Hematopoietic multipotent progenitor cell treated with erythropoietin and hydrocortisone succinate and interleukin-3 and kit ligand, for 6 days (in vitro differentiated cells): ENCODE results near the gene SPATA31E1.
"Not testable (repeated sequence)": the region's sequence is repeated elsewhere in the genome, so short reads cannot be mapped to it uniquely, and the experiment has no call there.

ENCODE experiments used
- DNase-seq: peaks from one replicate; pipeline ENCODE4 v3.0.0-alpha.2; 2015

SPATA31E1 gene

GRCh38 chr9:87886210-87886932, 3.7 kb downstream of the SPATA31E1 start:
- no peak for DNase-seq

GRCh38 chr9:87886933-87887505, 4.3 kb downstream of the SPATA31E1 start:
- DNase-seq = no peak

GRCh38 chr9:87887661-87888480, 5.2 kb downstream of the SPATA31E1 start:
- no peak for DNase-seq

- DNase-seq = no peak
Measured at GRCh38 chr9:87888501-87888900, 5.8 kb downstream of the SPATA31E1 start.

- DNase-seq = no peak
Measured at GRCh38 chr9:87889065-87889881, 6.6 kb downstream of the SPATA31E1 start.

GRCh38 chr9:87889882-87890252, 7.2 kb downstream of the SPATA31E1 start:
- no peak for DNase-seq

GRCh38 chr9:87890837-87891236, 8.2 kb downstream of the SPATA31E1 start:
- no peak for DNase-seq

- no peak for DNase-seq
Measured at GRCh38 chr9:87891754-87892153, 9.1 kb downstream of the SPATA31E1 start.

GRCh38 chr9:87892956-87893355, 10.3 kb downstream of the SPATA31E1 start:
- no peak for DNase-seq

- DNase-seq = no peak
Measured at GRCh38 chr9:87894998-87895625, 12.4 kb downstream of the SPATA31E1 start.

- no peak for DNase-seq
Measured at GRCh38 chr9:87896891-87897290, 14.2 kb downstream of the SPATA31E1 start.

GRCh38 chr9:87898151-87898550, 15.5 kb downstream of the SPATA31E1 start:
- no peak for DNase-seq

- DNase-seq = not testable (repeated sequence)
Measured at GRCh38 chr9:87902371-87902770, 19.7 kb downstream of the SPATA31E1 start.

- peak; percentile 41 for DNase-seq
Measured at GRCh38 chr9:87909310-87910041, 26.8 kb downstream of the SPATA31E1 start.

GRCh38 chr9:87910821-87911220, 28.1 kb downstream of the SPATA31E1 start:
- no peak for DNase-seq

- DNase-seq = not testable (repeated sequence)
Measured at GRCh38 chr9:87917662-87918061, 35.0 kb downstream of the SPATA31E1 start, which contains the start of gene SPATA31C1. TSS of gene SPATA31C1 (plus strand) at chr9:87917962.

GRCh38 chr9:87919013-87919412, 36.3 kb downstream of the SPATA31E1 start:
- peak; percentile 4 for DNase-seq

- not testable (repeated sequence) for DNase-seq
Measured at GRCh38 chr9:87921561-87921960, 38.9 kb downstream of the SPATA31E1 start.

GRCh38 chr9:87923012-87923411, 40.3 kb downstream of the SPATA31E1 start:
- not testable (repeated sequence) for DNase-seq

- not testable (repeated sequence) for DNase-seq
Measured at GRCh38 chr9:87924851-87925250, 42.2 kb downstream of the SPATA31E1 start.

- DNase-seq = not testable (repeated sequence)
Measured at GRCh38 chr9:87929152-87929551, 46.5 kb downstream of the SPATA31E1 start.

- DNase-seq = not testable (repeated sequence)
Measured at GRCh38 chr9:87934444-87934843, 51.8 kb downstream of the SPATA31E1 start.
